ENCODE results near the gene NUP93.

DNA sequence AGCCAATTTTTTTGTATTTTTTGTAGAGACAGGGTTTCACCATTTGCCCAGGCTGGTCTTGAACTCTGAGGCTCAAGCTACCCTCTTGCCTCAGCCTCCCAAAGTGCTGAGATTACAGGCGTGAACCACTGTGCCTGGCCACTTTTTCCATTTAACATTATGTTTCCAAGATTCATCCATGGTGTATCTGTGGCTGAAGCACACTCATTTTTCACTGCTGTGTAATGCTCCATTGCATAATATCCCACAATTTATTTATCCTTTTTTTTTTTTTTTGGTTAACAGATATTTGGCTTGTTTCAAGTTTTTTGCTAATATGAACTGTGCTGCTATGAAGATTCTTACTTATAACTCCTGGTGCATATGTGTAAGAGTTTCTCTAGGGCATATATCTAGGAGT lies 1.9 kb upstream of the NUP93 start:
- TF ChIP-seq TCF7L2 (IDR thresholded peaks at IDR 0.05; ENCODE audit: borderline replicate concordance, extremely low read depth, insufficient read depth, insufficient read length) (no peak), FOSL1 (IDR thresholded peaks at IDR 0.05; ENCODE audit: low read depth) (no peak), POLR2A (IDR thresholded peaks at IDR 0.05; ENCODE audit: borderline replicate concordance, extremely low read depth, insufficient read depth, insufficient read length) (no peak), EZH2 (IDR thresholded peaks at IDR 0.05) (no peak), YY1 (IDR thresholded peaks at IDR 0.05; ENCODE audit: extremely low read depth, insufficient replicate concordance, low read depth, low read length) (no peak), SP1 (IDR thresholded peaks at IDR 0.05; ENCODE audit: low read depth) (no peak), EZH2phosphoT487 (IDR thresholded peaks at IDR 0.05; ENCODE audit: borderline replicate concordance) (no peak), CEBPB (IDR thresholded peaks at IDR 0.05; ENCODE audit: low read depth) (no peak), JUND (IDR thresholded peaks at IDR 0.05) (no peak)
- TF ChIP-seq, protein P1, sequence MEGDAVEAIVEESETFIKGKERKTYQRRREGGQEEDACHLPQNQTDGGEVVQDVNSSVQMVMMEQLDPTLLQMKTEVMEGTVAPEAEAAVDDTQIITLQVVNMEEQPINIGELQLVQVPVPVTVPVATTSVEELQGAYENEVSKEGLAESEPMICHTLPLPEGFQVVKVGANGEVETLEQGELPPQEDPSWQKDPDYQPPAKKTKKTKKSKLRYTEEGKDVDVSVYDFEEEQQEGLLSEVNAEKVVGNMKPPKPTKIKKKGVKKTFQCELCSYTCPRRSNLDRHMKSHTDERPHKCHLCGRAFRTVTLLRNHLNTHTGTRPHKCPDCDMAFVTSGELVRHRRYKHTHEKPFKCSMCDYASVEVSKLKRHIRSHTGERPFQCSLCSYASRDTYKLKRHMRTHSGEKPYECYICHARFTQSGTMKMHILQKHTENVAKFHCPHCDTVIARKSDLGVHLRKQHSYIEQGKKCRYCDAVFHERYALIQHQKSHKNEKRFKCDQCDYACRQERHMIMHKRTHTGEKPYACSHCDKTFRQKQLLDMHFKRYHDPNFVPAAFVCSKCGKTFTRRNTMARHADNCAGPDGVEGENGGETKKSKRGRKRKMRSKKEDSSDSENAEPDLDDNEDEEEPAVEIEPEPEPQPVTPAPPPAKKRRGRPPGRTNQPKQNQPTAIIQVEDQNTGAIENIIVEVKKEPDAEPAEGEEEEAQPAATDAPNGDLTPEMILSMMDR (IDR thresholded peaks at IDR 0.05 in 2 of 3, conservative IDR thresholded peaks at IDR 0.05 in 1 of 3; ENCODE audit: borderline replicate concordance in 1 of 3, insufficient read depth in 1 of 3, low read depth in 2 of 3, low read length in 2 of 3) = no peak
- TF ChIP-seq, protein P2, sequence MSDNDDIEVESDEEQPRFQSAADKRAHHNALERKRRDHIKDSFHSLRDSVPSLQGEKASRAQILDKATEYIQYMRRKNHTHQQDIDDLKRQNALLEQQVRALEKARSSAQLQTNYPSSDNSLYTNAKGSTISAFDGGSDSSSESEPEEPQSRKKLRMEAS (IDR thresholded peaks at IDR 0.05) = no peak
- TF ChIP-seq, protein P3, sequence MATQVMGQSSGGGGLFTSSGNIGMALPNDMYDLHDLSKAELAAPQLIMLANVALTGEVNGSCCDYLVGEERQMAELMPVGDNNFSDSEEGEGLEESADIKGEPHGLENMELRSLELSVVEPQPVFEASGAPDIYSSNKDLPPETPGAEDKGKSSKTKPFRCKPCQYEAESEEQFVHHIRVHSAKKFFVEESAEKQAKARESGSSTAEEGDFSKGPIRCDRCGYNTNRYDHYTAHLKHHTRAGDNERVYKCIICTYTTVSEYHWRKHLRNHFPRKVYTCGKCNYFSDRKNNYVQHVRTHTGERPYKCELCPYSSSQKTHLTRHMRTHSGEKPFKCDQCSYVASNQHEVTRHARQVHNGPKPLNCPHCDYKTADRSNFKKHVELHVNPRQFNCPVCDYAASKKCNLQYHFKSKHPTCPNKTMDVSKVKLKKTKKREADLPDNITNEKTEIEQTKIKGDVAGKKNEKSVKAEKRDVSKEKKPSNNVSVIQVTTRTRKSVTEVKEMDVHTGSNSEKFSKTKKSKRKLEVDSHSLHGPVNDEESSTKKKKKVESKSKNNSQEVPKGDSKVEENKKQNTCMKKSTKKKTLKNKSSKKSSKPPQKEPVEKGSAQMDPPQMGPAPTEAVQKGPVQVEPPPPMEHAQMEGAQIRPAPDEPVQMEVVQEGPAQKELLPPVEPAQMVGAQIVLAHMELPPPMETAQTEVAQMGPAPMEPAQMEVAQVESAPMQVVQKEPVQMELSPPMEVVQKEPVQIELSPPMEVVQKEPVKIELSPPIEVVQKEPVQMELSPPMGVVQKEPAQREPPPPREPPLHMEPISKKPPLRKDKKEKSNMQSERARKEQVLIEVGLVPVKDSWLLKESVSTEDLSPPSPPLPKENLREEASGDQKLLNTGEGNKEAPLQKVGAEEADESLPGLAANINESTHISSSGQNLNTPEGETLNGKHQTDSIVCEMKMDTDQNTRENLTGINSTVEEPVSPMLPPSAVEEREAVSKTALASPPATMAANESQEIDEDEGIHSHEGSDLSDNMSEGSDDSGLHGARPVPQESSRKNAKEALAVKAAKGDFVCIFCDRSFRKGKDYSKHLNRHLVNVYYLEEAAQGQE (IDR thresholded peaks at IDR 0.05; ENCODE audit: low read depth) = no peak
- TF ChIP-seq, protein P4, sequence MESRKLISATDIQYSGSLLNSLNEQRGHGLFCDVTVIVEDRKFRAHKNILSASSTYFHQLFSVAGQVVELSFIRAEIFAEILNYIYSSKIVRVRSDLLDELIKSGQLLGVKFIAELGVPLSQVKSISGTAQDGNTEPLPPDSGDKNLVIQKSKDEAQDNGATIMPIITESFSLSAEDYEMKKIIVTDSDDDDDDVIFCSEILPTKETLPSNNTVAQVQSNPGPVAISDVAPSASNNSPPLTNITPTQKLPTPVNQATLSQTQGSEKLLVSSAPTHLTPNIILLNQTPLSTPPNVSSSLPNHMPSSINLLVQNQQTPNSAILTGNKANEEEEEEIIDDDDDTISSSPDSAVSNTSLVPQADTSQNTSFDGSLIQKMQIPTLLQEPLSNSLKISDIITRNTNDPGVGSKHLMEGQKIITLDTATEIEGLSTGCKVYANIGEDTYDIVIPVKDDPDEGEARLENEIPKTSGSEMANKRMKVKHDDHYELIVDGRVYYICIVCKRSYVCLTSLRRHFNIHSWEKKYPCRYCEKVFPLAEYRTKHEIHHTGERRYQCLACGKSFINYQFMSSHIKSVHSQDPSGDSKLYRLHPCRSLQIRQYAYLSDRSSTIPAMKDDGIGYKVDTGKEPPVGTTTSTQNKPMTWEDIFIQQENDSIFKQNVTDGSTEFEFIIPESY (IDR thresholded peaks at IDR 0.05; ENCODE audit: extremely low read depth, insufficient replicate concordance, low read length) = no peak

Data from HCT116 (cell line).